ENCODE results near the gene SLK.
A peak's percentile ranks its signal among the peaks of the same experiment; 100 is the strongest.

The SLK gene

DNA sequence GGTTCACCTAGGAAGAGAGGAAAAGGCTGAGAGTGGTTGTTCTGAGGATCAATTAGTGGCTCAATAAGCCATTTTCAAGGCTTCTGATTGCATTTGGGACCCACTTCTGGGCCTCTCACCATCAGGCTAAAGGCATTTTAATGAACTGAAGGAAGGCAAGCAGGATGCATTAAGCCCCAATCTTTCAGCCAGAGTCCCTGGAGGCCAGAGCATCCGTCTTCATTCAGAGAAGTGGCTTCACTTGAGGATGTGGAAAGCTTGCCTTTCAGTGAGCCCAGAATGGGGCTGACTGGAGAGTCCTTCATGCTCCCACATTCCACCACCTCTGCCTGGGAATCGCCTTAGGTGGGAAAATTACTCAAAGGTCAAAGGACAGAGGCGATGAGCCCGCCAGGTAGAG, 76.9 kb downstream of the SLK start:
- DNase-seq (ENCODE audit: low read depth): no peak
- TF ChIP-seq, protein P1, sequence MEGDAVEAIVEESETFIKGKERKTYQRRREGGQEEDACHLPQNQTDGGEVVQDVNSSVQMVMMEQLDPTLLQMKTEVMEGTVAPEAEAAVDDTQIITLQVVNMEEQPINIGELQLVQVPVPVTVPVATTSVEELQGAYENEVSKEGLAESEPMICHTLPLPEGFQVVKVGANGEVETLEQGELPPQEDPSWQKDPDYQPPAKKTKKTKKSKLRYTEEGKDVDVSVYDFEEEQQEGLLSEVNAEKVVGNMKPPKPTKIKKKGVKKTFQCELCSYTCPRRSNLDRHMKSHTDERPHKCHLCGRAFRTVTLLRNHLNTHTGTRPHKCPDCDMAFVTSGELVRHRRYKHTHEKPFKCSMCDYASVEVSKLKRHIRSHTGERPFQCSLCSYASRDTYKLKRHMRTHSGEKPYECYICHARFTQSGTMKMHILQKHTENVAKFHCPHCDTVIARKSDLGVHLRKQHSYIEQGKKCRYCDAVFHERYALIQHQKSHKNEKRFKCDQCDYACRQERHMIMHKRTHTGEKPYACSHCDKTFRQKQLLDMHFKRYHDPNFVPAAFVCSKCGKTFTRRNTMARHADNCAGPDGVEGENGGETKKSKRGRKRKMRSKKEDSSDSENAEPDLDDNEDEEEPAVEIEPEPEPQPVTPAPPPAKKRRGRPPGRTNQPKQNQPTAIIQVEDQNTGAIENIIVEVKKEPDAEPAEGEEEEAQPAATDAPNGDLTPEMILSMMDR (IDR thresholded peaks at IDR 0.05; ENCODE audit: insufficient read depth, low read depth, low read length, missing control alignments): no peak

DNA sequence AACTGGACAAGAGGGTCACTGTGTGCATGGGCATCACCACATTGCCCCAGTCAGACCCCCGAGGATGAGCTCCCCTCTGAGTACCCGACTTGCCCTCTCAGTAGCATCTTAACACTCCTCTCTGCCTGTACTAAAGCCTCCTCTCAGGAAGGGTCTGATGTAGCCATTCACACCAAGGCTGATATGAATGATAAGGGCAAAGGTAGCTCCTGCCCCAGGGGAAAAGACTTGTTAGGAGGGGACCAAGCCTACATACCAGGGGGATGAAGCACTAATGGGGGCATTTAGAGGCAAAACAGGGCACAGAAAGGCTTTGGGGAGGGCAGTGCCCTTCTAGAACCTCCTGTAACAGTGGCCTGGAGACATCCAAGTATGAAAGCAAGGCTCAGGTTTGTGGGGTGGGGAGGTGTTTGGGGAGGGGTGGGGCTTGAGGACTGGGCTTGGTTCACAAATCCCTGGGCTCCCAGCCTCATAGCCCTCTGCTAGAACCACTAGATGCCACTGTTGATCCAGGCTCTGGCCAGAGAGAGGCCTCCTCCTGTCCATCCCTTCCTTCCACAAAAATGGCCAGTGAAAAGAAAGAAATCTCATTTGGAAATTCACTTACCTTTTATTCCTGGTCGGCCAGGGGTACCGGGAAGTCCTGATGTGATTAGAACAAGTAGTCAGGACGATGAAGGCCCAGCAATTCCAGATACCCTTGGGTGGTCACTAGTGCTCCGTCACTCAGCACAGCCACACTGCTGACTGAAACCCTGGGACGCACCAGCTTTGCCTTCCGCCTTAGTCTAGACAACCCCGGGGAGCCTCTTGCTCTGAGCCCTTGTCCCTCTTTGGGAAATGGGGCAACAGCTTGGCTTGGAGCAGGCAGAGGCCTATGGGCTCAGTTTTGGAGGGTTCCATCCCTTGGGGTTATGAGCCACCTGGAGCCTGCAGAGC, 78.5 kb downstream of the SLK start:
- H3K4me3 ChIP-seq (ENCODE audit: low read length): no peak overlapping the region
- DNase-seq (ENCODE audit: low read depth): no peak

More for the DNA sequence above, 76.9 kb downstream of the SLK start:
- no peak overlapping the region for H3K4me3 ChIP-seq (ENCODE audit: low read length)

DNA sequence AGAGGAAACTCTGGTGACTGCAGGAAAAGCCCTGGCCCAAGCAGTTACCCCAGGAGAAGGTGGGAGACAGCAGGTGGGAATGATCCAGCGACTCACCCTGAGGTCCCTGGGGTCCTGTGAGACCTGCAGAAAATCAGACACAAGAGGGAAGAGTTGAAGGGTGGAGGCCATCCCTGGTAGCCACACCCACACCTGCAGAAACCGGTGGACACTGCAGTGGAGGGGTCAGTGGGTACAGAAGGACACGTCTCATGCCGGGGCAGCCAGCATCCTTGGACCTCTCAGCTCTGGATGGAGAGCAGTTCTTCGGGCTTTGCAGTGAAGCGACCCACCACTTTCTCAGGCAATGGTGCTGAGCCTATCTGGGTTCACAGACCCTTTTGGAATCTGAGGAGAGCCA, 79.7 kb downstream of the SLK start:
- TF ChIP-seq, protein P1 (IDR thresholded peaks at IDR 0.05; ENCODE audit: insufficient read depth, low read depth, low read length, missing control alignments): no peak
- H3K4me3 ChIP-seq (ENCODE audit: low read length): no peak overlapping the region
- no peak for DNase-seq (ENCODE audit: low read depth)

More for the DNA sequence above, 78.5 kb downstream of the SLK start:
- TF ChIP-seq, protein P1 (IDR thresholded peaks at IDR 0.05; ENCODE audit: insufficient read depth, low read depth, low read length, missing control alignments): peak; percentile 52

DNA sequence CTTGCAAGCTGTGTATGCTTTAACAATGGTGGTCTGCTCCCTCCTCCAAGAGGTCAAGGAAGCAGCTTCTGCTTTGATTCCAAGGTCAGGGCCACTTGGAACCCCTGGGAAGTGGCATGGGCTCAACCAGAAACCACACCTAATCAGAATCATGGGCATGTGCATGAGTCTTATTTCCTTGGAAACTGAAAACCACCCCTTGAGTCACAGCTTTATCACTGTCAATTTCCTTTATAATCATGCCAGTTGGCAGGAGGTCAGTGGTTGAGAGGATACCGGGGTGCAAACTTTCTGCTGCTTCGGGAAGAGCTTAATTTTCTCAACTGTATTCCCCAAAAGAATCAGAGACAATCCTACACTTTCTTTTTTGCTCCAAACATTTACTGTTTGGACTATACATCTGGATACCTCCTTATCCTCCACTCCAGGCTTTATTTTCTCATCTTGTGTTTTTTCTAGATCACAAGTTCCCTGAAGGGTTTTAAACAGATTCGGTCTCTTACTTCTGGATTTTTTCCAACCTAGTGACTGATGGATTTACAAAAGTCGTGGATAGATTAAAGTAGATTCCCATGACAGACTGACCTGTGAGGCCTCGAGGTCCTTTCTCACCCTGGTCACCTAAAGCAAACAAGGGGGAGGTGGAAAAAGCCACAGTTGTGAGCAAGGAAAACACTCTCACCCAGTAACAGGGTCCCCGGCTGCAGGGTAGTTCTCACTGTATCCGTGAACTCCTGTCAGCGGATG, 82.7 kb downstream of the SLK start:
- DNase-seq (ENCODE audit: low read depth): peak; percentile 67
- no peak overlapping the region for H3K4me3 ChIP-seq (ENCODE audit: low read length)
- TF ChIP-seq, protein P1 (IDR thresholded peaks at IDR 0.05; ENCODE audit: insufficient read depth, low read depth, low read length, missing control alignments): no peak

DNA sequence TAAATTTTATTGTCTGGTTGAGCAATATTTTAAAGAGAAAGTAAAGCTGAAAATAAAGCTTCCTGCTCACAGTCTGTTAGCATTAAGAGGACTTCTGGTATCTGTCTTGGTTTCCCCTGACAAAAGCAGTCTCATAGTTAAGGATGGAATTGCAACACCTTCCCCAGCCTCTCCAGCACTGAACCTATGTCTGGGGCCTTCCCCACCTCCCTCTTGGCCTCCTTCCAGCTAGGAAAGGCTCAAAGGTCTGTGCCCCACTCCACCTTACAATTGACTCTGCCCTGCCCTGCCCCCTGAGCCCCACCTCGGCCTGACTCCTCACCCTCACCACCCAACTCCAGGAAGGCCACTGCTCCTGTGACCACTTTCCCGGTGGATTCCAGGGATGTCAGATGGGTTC, 85.5 kb downstream of the SLK start:
- DNase-seq (ENCODE audit: low read depth): no peak
- TF ChIP-seq, protein P1 (IDR thresholded peaks at IDR 0.05; ENCODE audit: insufficient read depth, low read depth, low read length, missing control alignments): no peak
- no peak overlapping the region for H3K4me3 ChIP-seq (ENCODE audit: low read length)

DNA sequence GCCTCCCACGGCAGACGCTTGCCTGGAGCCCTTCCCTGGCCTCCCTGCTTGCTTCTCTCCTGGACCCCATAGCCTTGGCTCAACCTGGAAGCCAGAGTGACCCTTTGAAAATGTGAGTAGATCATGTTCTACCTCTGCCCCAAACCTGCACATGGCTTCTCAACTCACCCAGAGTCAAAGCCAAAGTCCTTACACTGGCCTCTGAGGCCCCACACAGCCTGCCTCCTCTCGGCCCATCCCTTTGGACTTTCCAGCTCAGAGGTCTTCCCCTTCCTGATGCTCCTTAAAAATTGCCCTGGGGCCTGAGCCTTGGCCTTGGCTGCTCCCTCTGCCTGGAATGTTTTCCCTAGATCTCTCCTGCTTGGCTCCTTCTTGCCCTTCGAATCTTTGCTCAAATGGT, 86.3 kb downstream of the SLK start:
- TF ChIP-seq, protein P1 (IDR thresholded peaks at IDR 0.05; ENCODE audit: insufficient read depth, low read depth, low read length, missing control alignments): no peak
- no peak overlapping the region for H3K4me3 ChIP-seq (ENCODE audit: low read length)
- DNase-seq (ENCODE audit: low read depth): no peak

Measured in epithelial cell of esophagus (primary cell).